ENCODE results near the gene PLXNC1.

DNA sequence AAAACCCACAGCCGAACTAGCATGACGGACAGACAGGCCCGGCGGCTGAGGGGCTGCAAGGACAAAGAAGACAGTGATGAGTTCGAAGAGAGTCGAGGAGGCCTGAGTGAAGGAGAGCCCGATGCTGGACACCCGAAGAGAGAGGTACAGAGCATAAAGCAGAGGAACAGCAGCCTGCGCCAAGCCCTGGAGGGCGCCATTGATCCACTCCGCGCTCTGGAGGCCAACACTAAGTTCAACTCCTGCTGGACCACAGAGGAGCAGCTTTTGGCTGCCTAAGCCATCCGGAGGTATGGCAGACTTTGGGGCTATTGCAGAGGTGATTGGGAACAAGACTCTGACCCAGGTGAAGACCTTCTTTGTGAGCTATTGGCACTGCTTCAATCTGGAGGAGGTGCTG, 7.8 kb upstream of the PLXNC1 start:
- TF ChIP-seq CTCF (conservative IDR thresholded peaks at IDR 0.05; ENCODE audit: low read depth, low read length) (peak; percentile 56), EZH2 (IDR thresholded peaks at IDR 0.05; ENCODE audit: borderline replicate concordance, low read depth, low read length, poor library complexity, severe bottlenecking) (no peak)
